B cell (primary cell): ENCODE results near the gene MTCL3.

ENCODE experiments used
- ATAC-seq: fragments of 200-7000 bp; cut with Tn5 transposase; one replicate; pipeline ENCODE4 v1.10.0; 2021; ENCODE audit warnings: low read depth, mild to moderate bottlenecking, moderate number of reproducible peaks, moderate library complexity
- CTCF ChIA-PET: fragments of 350-600 bp; sonication (Branson Sonifier 250); formaldehyde crosslinking; loops from one replicate; lab custom pipeline; 2021; ENCODE audit warnings: antibody characterized with exemption, inconsistent platforms; lab: Charles Lee
- POLR2A ChIA-PET: fragments of 350-600 bp; sonication (Branson Sonifier 250); formaldehyde crosslinking; loops from one replicate; lab custom pipeline; 2021; ENCODE audit warnings: antibody characterized with exemption; lab: Charles Lee
- DNase-seq: peaks from one replicate; pipeline ENCODE4 v3.0.0; 2013
- H2AFZ ChIP-seq: 2 replicates; pipeline ENCODE4 v1.6.1; 2012; ENCODE audit warnings: mild to moderate bottlenecking, low read depth, low read length; ENCODE audit not compliant: insufficient read depth, poor library complexity, severe bottlenecking
- H3K27ac ChIP-seq, 2 donors: 1 replicate in 1 of 2; 2 replicates in 1 of 2; pipeline ENCODE4 v1.5.1; 2012 to 2013; ENCODE audit warnings: low read length in 2 of 2, mild to moderate bottlenecking in 2 of 2, moderate library complexity in 1 of 2
- H3K27me3 ChIP-seq, 4 experiments: fragments of 200-600 bp in 1 of 4; sonication (generic) in 1 of 4; replicated peaks in 1 of 4; 1 replicate in 2 of 4; 2 replicates in 2 of 4; pipeline versions ENCODE4 v1.6.1 to v1.7.0; 2013 to 2016; ENCODE audit warnings: low read length in 3 of 4, mild to moderate bottlenecking in 2 of 4, mixed read lengths in 1 of 4, moderate library complexity in 1 of 4; ENCODE audit not compliant: insufficient read depth in 4 of 4, control insufficient read depth in 3 of 4; ENCODE audit errors: control extremely low read depth in 1 of 4
- H3K36me3 ChIP-seq, 2 experiments: replicated peaks in 1 of 2; 1 replicate in 1 of 2; 2 replicates in 1 of 2; pipeline versions ENCODE4 v1.6.1 to v1.7.1; 2013; ENCODE audit warnings: low read length in 1 of 2; ENCODE audit not compliant: insufficient read depth in 2 of 2, control insufficient read depth in 1 of 2; ENCODE audit errors: control extremely low read depth in 1 of 2, extremely low read depth in 1 of 2
- H3K4me1 ChIP-seq, 2 donors: fragments of 200-600 bp in 1 of 2; sonication (generic) in 1 of 2; 1 replicate in 1 of 2; 2 replicates in 1 of 2; pipeline versions ENCODE4 v1.5.1 to v1.6.1; 2013 to 2017; ENCODE audit warnings: low read length in 2 of 2; ENCODE audit not compliant: control insufficient read depth in 2 of 2, insufficient read depth in 2 of 2
- H3K4me2 ChIP-seq: replicated peaks from 2 replicates; pipeline ENCODE3; 2012; ENCODE audit warnings: mild to moderate bottlenecking, low read depth, low read length; ENCODE audit not compliant: poor library complexity, severe bottlenecking
- H3K4me3 ChIP-seq, 5 experiments: fragments of 200-600 bp in 1 of 5; sonication (generic) in 1 of 5; 1 replicate in 3 of 5; 2 replicates in 2 of 5; pipeline versions ENCODE4 v1.5.1 to v1.7.0; 2011 to 2016; ENCODE audit warnings: low read length in 4 of 5, mild to moderate bottlenecking in 4 of 5, low read depth in 2 of 5, control low read depth in 1 of 5, moderate library complexity in 1 of 5; ENCODE audit not compliant: insufficient read depth in 1 of 5; ENCODE audit errors: control extremely low read depth in 1 of 5, extremely low read depth in 1 of 5
- H3K79me2 ChIP-seq: fragments of 200-600 bp; sonication (generic); one replicate; pipeline ENCODE4 v1.6.0; 2016; ENCODE audit warnings: low read length; ENCODE audit not compliant: control insufficient read depth, insufficient read depth
- H3K9ac ChIP-seq: fragments of 200-600 bp; sonication (generic); 2 replicates; pipeline ENCODE4 v1.6.1; 2017; ENCODE audit warnings: mild to moderate bottlenecking, low read length, moderate library complexity
- H3K9me3 ChIP-seq, 3 donors: one replicate each; pipeline versions ENCODE4 v1.6.1 to v1.7.1; 2013; ENCODE audit warnings: low read length in 2 of 3; ENCODE audit not compliant: control insufficient read depth in 2 of 3, insufficient read depth in 1 of 3; ENCODE audit errors: control extremely low read depth in 1 of 3
- H4K20me1 ChIP-seq: 2 replicates; pipeline ENCODE4 v1.6.0; 2012; ENCODE audit warnings: mild to moderate bottlenecking, low read length; ENCODE audit not compliant: insufficient read depth, control insufficient read depth, poor library complexity, severe bottlenecking
- H3K27ac Mint-ChIP-seq: one replicate; pipeline ENCODE4 v1.8.0; 2021; ENCODE audit warnings: mixed read lengths
- H3K27me3 Mint-ChIP-seq: one replicate; pipeline ENCODE4 v1.8.0; 2021; ENCODE audit warnings: mixed read lengths
- H3K4me1 Mint-ChIP-seq: one replicate; pipeline ENCODE4 v1.8.0; 2021; ENCODE audit warnings: mixed read lengths
- H3K4me3 Mint-ChIP-seq: one replicate; pipeline ENCODE4 v1.8.0; 2021; ENCODE audit warnings: mixed read lengths
- H3K9me3 Mint-ChIP-seq: one replicate; pipeline ENCODE4 v1.8.0; 2022; ENCODE audit warnings: mixed read lengths; ENCODE audit not compliant: insufficient read depth
- CTCF ChIP-seq: fragments of 200-600 bp; IDR thresholded peaks from one replicate; pipeline ENCODE4 v1.8.0; 2022; ENCODE audit warnings: antibody characterized with exemption, mild to moderate bottlenecking
- EZH2 ChIP-seq: IDR thresholded peaks from 2 replicates; pipeline ENCODE4 v1.6.1; 2012; ENCODE audit warnings: borderline replicate concordance, low read depth, mild to moderate bottlenecking, moderate library complexity, low read length; ENCODE audit not compliant: insufficient read depth, poor library complexity, severe bottlenecking
- WGBS: methylation state at CpG from one replicate; pipeline ENCODE4 v1.1.5; 2013; ENCODE audit warnings: missing lambda C conversion rate; ENCODE audit not compliant: insufficient coverage; 5-methylcytosine and 5-hydroxymethylcytosine counted together
- intact Hi-C: fragments of 100-400 bp; cut with micrococcal nuclease; formaldehyde crosslinking; loops from one replicate; pipeline ENCODE4 v1.10.0; 2022

The MTCL3 gene

DNA sequence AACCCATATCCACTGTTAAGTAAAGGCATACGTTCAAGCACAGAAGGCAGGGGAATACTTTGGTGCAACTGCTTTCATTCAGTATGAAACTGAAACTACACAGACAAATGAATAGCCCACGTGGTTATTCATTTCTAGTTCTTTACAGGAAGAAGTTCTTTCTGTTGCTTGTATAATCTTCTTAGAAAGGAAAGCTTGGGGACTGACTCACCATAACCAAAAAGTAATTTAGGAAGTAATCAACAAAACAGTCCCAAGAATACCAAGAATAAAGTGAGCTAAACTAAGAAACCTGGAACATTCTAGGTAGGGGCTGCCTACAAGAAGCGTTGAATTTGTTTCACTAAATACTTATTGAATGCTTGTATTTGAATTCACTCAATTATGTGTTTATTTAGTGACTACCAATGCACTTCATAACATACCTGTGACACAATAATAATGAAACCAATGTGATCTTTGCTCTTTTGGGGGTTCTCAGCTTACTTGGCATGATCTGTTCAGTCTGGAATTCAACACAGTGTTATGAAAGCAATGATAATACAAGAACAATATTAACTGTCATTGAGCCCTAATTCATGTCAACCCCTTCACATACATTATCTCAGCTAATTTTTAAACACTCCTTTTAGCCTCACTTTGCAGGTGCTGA, 34.8 kb downstream of the MTCL3 start:
- Histone ChIP-seq H3K9ac (peak overlapping the region; percentile 38), H3K4me3 (peak overlapping the region in 2 of 5 experiments; percentile 26 to 40), H4K20me1 (no peaks in the 10 kb centered on the region), H2AFZ (peak overlapping the region; percentile 59), H3K36me3 (no peaks in the 10 kb centered on the region), H3K4me1 (peaks cover 7 to 9% of the 10 kb centered on the region in 2 donors), H3K27ac (no peak overlapping the region), H3K79me2 (no peaks in the 10 kb centered on the region), H3K27me3 (no peaks in the 10 kb centered on the region), H3K9me3 (no peaks in the 10 kb centered on the region), H3K4me2 (peak overlapping the region; percentile 48)
- ChIA-PET CTCF (interaction anchor here (1.0 to 1.2 kb wide), 3 partner anchors 16 to 54 kb away, joined by 3 to 6 read pairs (median 3); no protein-coding TSS in a partner anchor), POLR2A (no interaction called here)
- ATAC-seq (peak; percentile 31), DNase-seq (peak; percentile 35)
- WGBS = no CpG with 5 or more reads among the region's 3 CpGs
- Mint-ChIP-seq H3K27ac (no peak overlapping the region), H3K9me3 (no peaks in the 10 kb centered on the region), H3K4me3 (peak overlapping the region; percentile 61), H3K27me3 (peaks cover 5% of the 10 kb centered on the region), H3K4me1 (peaks cover 13% of the 10 kb centered on the region)
- TF ChIP-seq CTCF (no peak), EZH2 (no peak)
- intact Hi-C loops = no loop called here

GRCh38 chr6:127483399-127484055, 35.6 kb downstream of the MTCL3 start:
- H3K4me1 ChIP-seq = peaks cover 7 to 9% of the 10 kb centered on the region in 2 donors
- ATAC-seq (no peak), DNase-seq (no peak)
- CTCF ChIA-PET = no interaction called here
- Mint-ChIP-seq H3K9me3 (no peaks in the 10 kb centered on the region), H3K4me3 (peak overlapping the region; percentile 61), H3K4me1 (peaks cover 13% of the 10 kb centered on the region), H3K27me3 (peaks cover 6% of the 10 kb centered on the region), H3K27ac (no peak overlapping the region)
- WGBS = no CpG with 5 or more reads among the region's 5 CpGs
- H3K9ac ChIP-seq = peak overlapping the region; percentile 38
- no peaks in the 10 kb centered on the region for H3K27me3 ChIP-seq
- H3K36me3 ChIP-seq = no peaks in the 10 kb centered on the region
- intact Hi-C loops = no loop called here
- H3K9me3 ChIP-seq = no peaks in the 10 kb centered on the region
- no peak for TF ChIP-seq EZH2
- TF ChIP-seq CTCF = no peak
- peak overlapping the region; percentile 59 for H2AFZ ChIP-seq
- peak overlapping the region in 2 of 5 experiments; percentile 26 to 40 for H3K4me3 ChIP-seq
- no peaks in the 10 kb centered on the region for H3K79me2 ChIP-seq
- H3K4me2 ChIP-seq = peak overlapping the region; percentile 48
- POLR2A ChIA-PET = no interaction called here
- no peak overlapping the region for H3K27ac ChIP-seq
- H4K20me1 ChIP-seq = no peaks in the 10 kb centered on the region
